Astrocyte (in vitro differentiated cells and primary cell): ENCODE measurements around the gene GNL2. TPM values are rescaled to one million over a fixed set of nuclear protein-coding genes. Genes with fewer than 3 reads are reported as not detected.

Experiments
- total RNA-seq: library from RNA; stranded (reverse); gene quantifications from 2 replicates; pipeline ENCODE4 v1.2.1, GENCODE V29; 2021

The GNL2 gene
- total RNA-seq, 1 donor from 2014 or later, result 58.0 TPM

Other genes with a start within 250 kb of the GNL2 start
- 12.1 and 12.6 TPM in 2 replicates for gene ZC3H12A, start 121.4 kb downstream of the GNL2 start, total RNA-seq
- 49.0 and 49.1 TPM in 2 replicates for gene MEAF6, start 81.2 kb downstream of the GNL2 start, total RNA-seq
- gene SNIP1, start 41.6 kb downstream of the GNL2 start, total RNA-seq, result 15.0 and 17.4 TPM in 2 replicates
- gene DNALI1, start 39.0 kb downstream of the GNL2 start, total RNA-seq, result 7.2 and 9.6 TPM in 2 replicates
- not detected in 2 replicates for gene RSPO1, start 39.0 kb upstream of the GNL2 start, total RNA-seq
- gene CDCA8, start 96.6 kb upstream of the GNL2 start, total RNA-seq, result 4.2 and 5.5 TPM in 2 replicates
- 0.31 TPM in 1 of 2 replicates, not detected in the other for gene EPHA10, start 169.2 kb upstream of the GNL2 start, total RNA-seq
- 0.67 and 1.4 TPM in 2 replicates for gene MANEAL, start 197.9 kb upstream of the GNL2 start, total RNA-seq
- 69.6 and 70.0 TPM in 2 replicates for gene C1orf122, start 211.9 kb upstream of the GNL2 start, total RNA-seq
- 25.9 and 28.1 TPM in 2 replicates for gene YRDC, start 212.3 kb upstream of the GNL2 start, total RNA-seq